ENCODE results near the gene PHLPP1. TPM values are rescaled to one million over a fixed set of nuclear protein-coding genes. Genes with fewer than 3 reads are reported as not detected.
A peak's percentile ranks its signal among the peaks of the same experiment; 100 is the strongest.

PHLPP1 gene
- total RNA-seq, 1 donor from 2014 or later: 13.3 TPM

DNA sequence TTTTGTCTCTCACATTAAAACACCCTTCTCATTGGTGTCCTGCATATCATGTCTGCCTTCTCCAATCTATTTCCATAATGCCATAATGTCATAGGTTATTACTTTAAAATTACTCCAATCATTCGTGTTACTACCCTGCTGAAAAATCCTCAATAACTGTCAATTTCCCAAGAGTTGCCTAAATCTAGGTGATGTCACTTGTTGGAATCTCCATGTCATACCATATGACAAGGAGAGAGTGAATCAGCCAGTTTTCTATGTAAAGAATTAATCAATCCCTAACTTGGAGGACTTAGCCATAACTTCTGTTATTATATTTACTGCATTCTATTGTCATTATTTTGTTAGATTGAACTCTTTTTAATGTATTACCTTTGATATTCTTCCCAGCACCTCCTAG, 62.5 kb downstream of the PHLPP1 start:
- Histone ChIP-seq H3K4me1 (ENCODE audit: insufficient read depth, low read length) (peaks cover 13% of the 10 kb centered on the region), H3K4me2 (ENCODE audit: low read length) (no peak overlapping the region), H3K27ac (ENCODE audit: low read depth, low read length) (no peak overlapping the region), H3K36me3 (ENCODE audit: insufficient read depth, low read length) (no peaks in the 10 kb centered on the region), H3K9ac (ENCODE audit: low read length) (no peak overlapping the region), H3K9me3 (ENCODE audit: insufficient read depth, low read depth, low read length) (no peaks in the 10 kb centered on the region), H3K79me2 (ENCODE audit: insufficient read depth, low read length) (peaks cover 54% of the 10 kb centered on the region), H3K4me3 (ENCODE audit: insufficient read depth, low read depth, low read length) (no peak overlapping the region), H4K20me1 (ENCODE audit: insufficient read depth, low read length) (no peaks in the 10 kb centered on the region), H2AFZ (ENCODE audit: low read depth, low read length) (no peak overlapping the region), H3K27me3 (ENCODE audit: insufficient read depth, low read length) (no peaks in the 10 kb centered on the region)
- Mint-ChIP-seq H3K27ac (ENCODE audit: unreplicated experiment) (peak overlapping the region; percentile 48), H3K36me3 (ENCODE audit: low read depth, unreplicated experiment) (no peaks in the 10 kb centered on the region), H3K9me3 (ENCODE audit: unreplicated experiment) (no peaks in the 10 kb centered on the region), H3K4me1 (ENCODE audit: low read depth, unreplicated experiment) (peaks cover 20% of the 10 kb centered on the region), H3K27me3 (ENCODE audit: low read depth, unreplicated experiment) (no peaks in the 10 kb centered on the region), H3K4me3 (ENCODE audit: unreplicated experiment) (no peak overlapping the region)
- no peak for DNase-seq (ENCODE audit: low read depth)
- TF ChIP-seq, protein P1, sequence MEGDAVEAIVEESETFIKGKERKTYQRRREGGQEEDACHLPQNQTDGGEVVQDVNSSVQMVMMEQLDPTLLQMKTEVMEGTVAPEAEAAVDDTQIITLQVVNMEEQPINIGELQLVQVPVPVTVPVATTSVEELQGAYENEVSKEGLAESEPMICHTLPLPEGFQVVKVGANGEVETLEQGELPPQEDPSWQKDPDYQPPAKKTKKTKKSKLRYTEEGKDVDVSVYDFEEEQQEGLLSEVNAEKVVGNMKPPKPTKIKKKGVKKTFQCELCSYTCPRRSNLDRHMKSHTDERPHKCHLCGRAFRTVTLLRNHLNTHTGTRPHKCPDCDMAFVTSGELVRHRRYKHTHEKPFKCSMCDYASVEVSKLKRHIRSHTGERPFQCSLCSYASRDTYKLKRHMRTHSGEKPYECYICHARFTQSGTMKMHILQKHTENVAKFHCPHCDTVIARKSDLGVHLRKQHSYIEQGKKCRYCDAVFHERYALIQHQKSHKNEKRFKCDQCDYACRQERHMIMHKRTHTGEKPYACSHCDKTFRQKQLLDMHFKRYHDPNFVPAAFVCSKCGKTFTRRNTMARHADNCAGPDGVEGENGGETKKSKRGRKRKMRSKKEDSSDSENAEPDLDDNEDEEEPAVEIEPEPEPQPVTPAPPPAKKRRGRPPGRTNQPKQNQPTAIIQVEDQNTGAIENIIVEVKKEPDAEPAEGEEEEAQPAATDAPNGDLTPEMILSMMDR (IDR thresholded peaks at IDR 0.05; ENCODE audit: insufficient read depth, low read depth, low read length): no peak
- no peak for TF ChIP-seq EZH2 (IDR thresholded peaks at IDR 0.05; ENCODE audit: insufficient read depth, low read length)
- no peak for FAIRE-seq

DNA sequence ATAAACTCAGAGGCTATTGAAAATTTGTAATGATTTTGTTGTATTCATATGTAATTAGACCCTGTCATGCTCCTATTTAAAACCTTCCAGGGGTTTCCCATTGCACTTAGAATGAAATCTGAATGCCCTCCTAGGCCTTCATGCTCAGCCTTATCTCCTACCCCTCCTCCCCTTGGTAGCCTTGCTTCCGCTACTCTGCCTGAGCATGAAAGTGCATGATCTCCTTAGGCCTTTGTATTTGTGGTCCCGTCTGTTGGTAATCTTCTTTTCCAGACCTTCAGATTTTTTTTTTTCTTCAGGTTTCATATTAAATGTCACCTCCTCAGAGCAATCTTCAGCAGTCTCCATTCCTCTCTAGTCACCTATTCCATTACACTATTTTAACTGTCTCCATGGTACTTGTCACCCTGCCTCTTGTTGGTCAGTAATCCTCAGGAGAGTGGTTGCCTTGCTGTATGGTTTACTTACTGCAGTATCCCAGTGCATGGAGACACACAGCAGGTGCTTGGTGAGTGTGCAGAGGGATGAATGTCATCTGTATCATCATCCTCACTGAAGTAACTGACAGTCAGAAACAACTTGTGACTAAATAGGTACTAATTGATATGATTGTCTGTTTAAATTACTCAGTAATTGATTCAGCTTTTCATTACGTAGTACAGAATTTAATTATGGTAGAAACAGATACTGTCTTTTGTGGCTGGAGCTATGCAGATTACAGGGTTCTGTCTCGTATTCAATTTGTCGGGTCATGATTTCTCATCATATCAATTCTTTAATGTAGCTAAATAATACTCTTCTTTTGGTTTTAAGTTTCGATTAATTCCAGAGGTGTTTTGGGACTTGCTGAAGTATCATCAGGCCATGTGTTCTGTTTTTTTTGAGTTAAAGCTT, 63.9 kb downstream of the PHLPP1 start:
- H3K79me2 ChIP-seq (ENCODE audit: insufficient read depth, low read length): peaks cover 46% of the 10 kb centered on the region

More for the DNA sequence above, 63.9 kb downstream of the PHLPP1 start:
- H3K9me3 ChIP-seq (ENCODE audit: insufficient read depth, low read depth, low read length): no peaks in the 10 kb centered on the region
- Mint-ChIP-seq H3K27me3 (ENCODE audit: low read depth, unreplicated experiment) (no peaks in the 10 kb centered on the region), H3K27ac (ENCODE audit: unreplicated experiment) (no peak overlapping the region), H3K4me1 (ENCODE audit: low read depth, unreplicated experiment) (peaks cover 27% of the 10 kb centered on the region), H3K4me3 (ENCODE audit: unreplicated experiment) (no peak overlapping the region), H3K9me3 (ENCODE audit: unreplicated experiment) (no peaks in the 10 kb centered on the region), H3K36me3 (ENCODE audit: low read depth, unreplicated experiment) (no peaks in the 10 kb centered on the region)
- FAIRE-seq (no peak), DNase-seq (ENCODE audit: low read depth) (no peak)
- no peaks in the 10 kb centered on the region for H3K36me3 ChIP-seq (ENCODE audit: insufficient read depth, low read length)
- no peak overlapping the region for H3K9ac ChIP-seq (ENCODE audit: low read length)
- H3K27ac ChIP-seq (ENCODE audit: low read depth, low read length): no peak overlapping the region
- no peaks in the 10 kb centered on the region for H4K20me1 ChIP-seq (ENCODE audit: insufficient read depth, low read length)
- no peak overlapping the region for H3K4me3 ChIP-seq (ENCODE audit: insufficient read depth, low read depth, low read length)
- H3K4me1 ChIP-seq (ENCODE audit: insufficient read depth, low read length): peaks cover 13% of the 10 kb centered on the region
- H2AFZ ChIP-seq (ENCODE audit: low read depth, low read length): no peak overlapping the region
- no peak overlapping the region for H3K4me2 ChIP-seq (ENCODE audit: low read length)
- TF ChIP-seq, protein P1 (IDR thresholded peaks at IDR 0.05; ENCODE audit: insufficient read depth, low read depth, low read length): no peak
- no peak for TF ChIP-seq EZH2 (IDR thresholded peaks at IDR 0.05; ENCODE audit: insufficient read depth, low read length)
- H3K27me3 ChIP-seq (ENCODE audit: insufficient read depth, low read length): no peaks in the 10 kb centered on the region

Data from astrocyte (in vitro differentiated cells and primary cell).